ENCODE data around the gene AIFM2.

DNA sequence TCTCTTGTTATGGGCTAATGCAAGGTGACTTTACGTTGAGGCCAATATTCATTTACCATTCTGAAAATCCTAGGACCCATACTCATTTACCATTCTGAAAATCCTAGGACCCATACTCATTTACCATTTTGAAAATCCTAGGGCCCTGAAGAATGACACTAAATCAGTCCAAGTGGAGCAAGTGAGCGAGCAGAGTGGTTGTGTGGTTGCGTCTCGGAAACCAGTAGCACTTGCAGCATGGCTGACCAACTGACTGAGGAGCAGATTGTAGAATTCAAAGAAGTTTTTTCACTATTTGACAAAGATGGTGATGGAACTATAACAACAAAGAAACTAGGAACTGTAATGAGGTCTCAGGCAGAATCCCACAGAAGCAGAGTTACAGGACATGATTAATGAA lies 30.8 kb upstream of the AIFM2 start:
- TF ChIP-seq, protein P1, sequence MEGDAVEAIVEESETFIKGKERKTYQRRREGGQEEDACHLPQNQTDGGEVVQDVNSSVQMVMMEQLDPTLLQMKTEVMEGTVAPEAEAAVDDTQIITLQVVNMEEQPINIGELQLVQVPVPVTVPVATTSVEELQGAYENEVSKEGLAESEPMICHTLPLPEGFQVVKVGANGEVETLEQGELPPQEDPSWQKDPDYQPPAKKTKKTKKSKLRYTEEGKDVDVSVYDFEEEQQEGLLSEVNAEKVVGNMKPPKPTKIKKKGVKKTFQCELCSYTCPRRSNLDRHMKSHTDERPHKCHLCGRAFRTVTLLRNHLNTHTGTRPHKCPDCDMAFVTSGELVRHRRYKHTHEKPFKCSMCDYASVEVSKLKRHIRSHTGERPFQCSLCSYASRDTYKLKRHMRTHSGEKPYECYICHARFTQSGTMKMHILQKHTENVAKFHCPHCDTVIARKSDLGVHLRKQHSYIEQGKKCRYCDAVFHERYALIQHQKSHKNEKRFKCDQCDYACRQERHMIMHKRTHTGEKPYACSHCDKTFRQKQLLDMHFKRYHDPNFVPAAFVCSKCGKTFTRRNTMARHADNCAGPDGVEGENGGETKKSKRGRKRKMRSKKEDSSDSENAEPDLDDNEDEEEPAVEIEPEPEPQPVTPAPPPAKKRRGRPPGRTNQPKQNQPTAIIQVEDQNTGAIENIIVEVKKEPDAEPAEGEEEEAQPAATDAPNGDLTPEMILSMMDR (IDR thresholded peaks at IDR 0.05; ENCODE audit: borderline replicate concordance, extremely low read depth, low read length, poor library complexity, severe bottlenecking) = no peak
- TF ChIP-seq EZH2 (IDR thresholded peaks at IDR 0.05; ENCODE audit: borderline replicate concordance, low read depth, low read length, severe bottlenecking) = no peak

Data from DND-41 (cell line).